DOHH2 (cell line): ENCODE results near the gene PMF1.

Experiments used
- H3F3A ChIP-seq: fragments of 200-600 bp; sonication (generic), shearing (Covaris generic); 2 replicates; pipeline ENCODE4 v1.6.0; 2016; ENCODE audit warnings: antibody characterized with exemption, mild to moderate bottlenecking; ENCODE audit not compliant: control insufficient read depth, insufficient read depth
- H3K27ac ChIP-seq: fragments of 200-600 bp; sonication (generic); 2 replicates; pipeline ENCODE4 v1.5.1; 2014; ENCODE audit warnings: low read depth, mild to moderate bottlenecking, low read length, moderate library complexity
- H3K27me3 ChIP-seq: fragments of 200-600 bp; sonication (generic); 2 replicates; pipeline ENCODE4 v1.6.1; 2014; ENCODE audit warnings: mild to moderate bottlenecking, low read length, mixed read lengths; ENCODE audit not compliant: control insufficient read depth
- H3K36me3 ChIP-seq: fragments of 200-600 bp; sonication (generic); 2 replicates; pipeline ENCODE4 v1.6.1; 2014; ENCODE audit warnings: mild to moderate bottlenecking, low read length, moderate library complexity, mixed read lengths; ENCODE audit not compliant: control insufficient read depth
- H3K4me1 ChIP-seq: fragments of 200-600 bp; sonication (generic); 2 replicates; pipeline ENCODE4 v1.6.1; 2014; ENCODE audit warnings: mild to moderate bottlenecking, low read length, mixed read lengths; ENCODE audit not compliant: control insufficient read depth
- H3K4me2 ChIP-seq: fragments of 200-600 bp; sonication (generic); 2 replicates; pipeline ENCODE4 v1.6.0; 2014; ENCODE audit warnings: mild to moderate bottlenecking, low read length, moderate library complexity
- H3K4me3 ChIP-seq: fragments of 200-600 bp; sonication (generic); 2 replicates; pipeline ENCODE4 v1.5.1; 2014; ENCODE audit warnings: mild to moderate bottlenecking, low read length, mixed read lengths
- H3K79me2 ChIP-seq: fragments of 200-600 bp; sonication (generic); 2 replicates; pipeline ENCODE4 v1.6.1; 2014; ENCODE audit warnings: mild to moderate bottlenecking, low read length, mixed read lengths; ENCODE audit not compliant: control insufficient read depth
- H3K9me2 ChIP-seq: fragments of 200-600 bp; sonication (generic); replicated peaks from 2 replicates; pipeline ENCODE4 v1.6.1; 2014; ENCODE audit warnings: mild to moderate bottlenecking, low read length, mixed read lengths; ENCODE audit not compliant: control insufficient read depth
- H3K9me3 ChIP-seq: fragments of 200-600 bp; sonication (generic); 2 replicates; pipeline ENCODE4 v1.6.1; 2014; ENCODE audit warnings: antibody characterized with exemption, low read length, mixed read lengths; ENCODE audit not compliant: control insufficient read depth, insufficient read depth
- H4K20me1 ChIP-seq: fragments of 200-600 bp; sonication (generic); 2 replicates; pipeline ENCODE4 v1.6.0; 2014; ENCODE audit warnings: low read depth, mild to moderate bottlenecking, antibody characterized with exemption, low read length, moderate library complexity; ENCODE audit not compliant: control insufficient read depth, insufficient read depth
- EZH2phosphoT487 ChIP-seq: fragments of 200-600 bp; sonication (generic); IDR thresholded peaks from 2 replicates; pipeline ENCODE4 v1.6.1; 2017; ENCODE audit warnings: borderline replicate concordance, mild to moderate bottlenecking, antibody characterized with exemption, low read length, moderate library complexity, mixed read lengths
- TF ChIP-seq, protein P1 (sequence below): fragments of 200-600 bp; sonication (generic); IDR thresholded peaks from one replicate; pipeline ENCODE4 v1.5.1; 2014; ENCODE audit warnings: antibody characterized with exemption, mild to moderate bottlenecking, low read depth, low read length; ENCODE audit not compliant: poor library complexity, severe bottlenecking

Gene PMF1

GRCh38 chr1:156165083-156165482 lies 47.7 kb upstream of the PMF1 start:
- Histone ChIP-seq H4K20me1 (no peaks in the 10 kb centered on the region), H3K27ac (no peak overlapping the region), H3K9me3 (no peaks in the 10 kb centered on the region), H3K4me1 (peaks cover 10% of the 10 kb centered on the region), H3K79me2 (no peaks in the 10 kb centered on the region), H3K36me3 (peaks cover 32% of the 10 kb centered on the region), H3K4me3 (no peak overlapping the region), H3F3A (no peaks in the 10 kb centered on the region), H3K4me2 (no peak overlapping the region), H3K27me3 (no peaks in the 10 kb centered on the region), H3K9me2 (no peaks in the 10 kb centered on the region)
- TF ChIP-seq EZH2phosphoT487 = no peak
- TF ChIP-seq, protein P1, sequence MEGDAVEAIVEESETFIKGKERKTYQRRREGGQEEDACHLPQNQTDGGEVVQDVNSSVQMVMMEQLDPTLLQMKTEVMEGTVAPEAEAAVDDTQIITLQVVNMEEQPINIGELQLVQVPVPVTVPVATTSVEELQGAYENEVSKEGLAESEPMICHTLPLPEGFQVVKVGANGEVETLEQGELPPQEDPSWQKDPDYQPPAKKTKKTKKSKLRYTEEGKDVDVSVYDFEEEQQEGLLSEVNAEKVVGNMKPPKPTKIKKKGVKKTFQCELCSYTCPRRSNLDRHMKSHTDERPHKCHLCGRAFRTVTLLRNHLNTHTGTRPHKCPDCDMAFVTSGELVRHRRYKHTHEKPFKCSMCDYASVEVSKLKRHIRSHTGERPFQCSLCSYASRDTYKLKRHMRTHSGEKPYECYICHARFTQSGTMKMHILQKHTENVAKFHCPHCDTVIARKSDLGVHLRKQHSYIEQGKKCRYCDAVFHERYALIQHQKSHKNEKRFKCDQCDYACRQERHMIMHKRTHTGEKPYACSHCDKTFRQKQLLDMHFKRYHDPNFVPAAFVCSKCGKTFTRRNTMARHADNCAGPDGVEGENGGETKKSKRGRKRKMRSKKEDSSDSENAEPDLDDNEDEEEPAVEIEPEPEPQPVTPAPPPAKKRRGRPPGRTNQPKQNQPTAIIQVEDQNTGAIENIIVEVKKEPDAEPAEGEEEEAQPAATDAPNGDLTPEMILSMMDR = no peak

DNA sequence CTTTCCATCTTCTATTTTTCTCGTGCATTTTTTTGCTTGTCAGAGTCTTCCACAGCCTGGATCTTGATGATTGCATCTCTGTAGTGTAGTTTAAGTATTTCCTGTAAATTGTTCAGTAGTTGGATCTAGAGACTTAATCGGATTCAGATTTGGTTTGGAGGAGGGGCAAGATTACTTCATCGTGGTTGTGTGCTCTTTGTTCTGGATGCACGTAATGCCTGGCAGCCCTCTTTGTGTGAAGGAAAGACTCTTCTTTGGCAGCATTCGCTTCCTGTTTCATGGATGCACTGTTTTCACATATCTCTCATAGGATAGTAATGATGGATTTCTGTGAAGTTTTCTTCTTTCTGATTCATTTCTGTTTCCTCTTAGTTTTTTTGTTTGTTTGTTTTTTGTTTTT lies 45.3 kb upstream of the PMF1 start:
- Histone ChIP-seq H3K9me2 (no peaks in the 10 kb centered on the region), H3K9me3 (no peaks in the 10 kb centered on the region), H3K27me3 (no peaks in the 10 kb centered on the region), H3K4me3 (no peak overlapping the region), H4K20me1 (no peaks in the 10 kb centered on the region), H3K4me1 (peaks cover 5% of the 10 kb centered on the region), H3K4me2 (no peak overlapping the region), H3K79me2 (no peaks in the 10 kb centered on the region), H3K27ac (no peak overlapping the region), H3K36me3 (peaks cover 27% of the 10 kb centered on the region), H3F3A (no peaks in the 10 kb centered on the region)
- TF ChIP-seq EZH2phosphoT487 = no peak
- TF ChIP-seq, protein P1 = no peak

GRCh38 chr1:156172696-156173470 lies 39.9 kb upstream of the PMF1 start:
- Histone ChIP-seq H3K9me3 (no peaks in the 10 kb centered on the region), H3K79me2 (no peaks in the 10 kb centered on the region), H4K20me1 (no peaks in the 10 kb centered on the region), H3F3A (no peaks in the 10 kb centered on the region), H3K27me3 (no peaks in the 10 kb centered on the region), H3K36me3 (peaks cover 33% of the 10 kb centered on the region), H3K4me1 (no peaks in the 10 kb centered on the region), H3K4me2 (no peak overlapping the region), H3K4me3 (no peak overlapping the region), H3K9me2 (no peaks in the 10 kb centered on the region), H3K27ac (no peak overlapping the region)
- TF ChIP-seq, protein P1 = no peak
- no peak for TF ChIP-seq EZH2phosphoT487
